HepG2 (cell line): ENCODE measurements around the gene JAGN1. TPM values are rescaled to one million over a fixed set of nuclear protein-coding genes. Genes with fewer than 3 reads are reported as not detected.
A peak's percentile ranks its signal among the peaks of the same experiment; 100 is the strongest.

ENCODE experiments used
- ARID2 ChIP-seq: sonication (generic); formaldehyde crosslinking; IDR thresholded peaks from 2 replicates; pipeline ENCODE4 v1.8.1; 2022; ENCODE audit warnings: mild to moderate bottlenecking, missing genetic modification reagents, borderline replicate concordance
- ATRX ChIP-seq: sonication (generic); formaldehyde crosslinking; IDR thresholded peaks from 2 replicates; pipeline ENCODE4 v1.4.0; 2020; ENCODE audit warnings: missing genetic modification reagents, borderline replicate concordance
- BORCS8-MEF2B ChIP-seq: sonication (generic); formaldehyde crosslinking; IDR thresholded peaks from 2 replicates; pipeline ENCODE4 v1.8.0; 2022; ENCODE audit warnings: mild to moderate bottlenecking, missing genetic modification reagents
- ETV5 ChIP-seq: IDR thresholded peaks from 2 replicates; pipeline ENCODE4 v1.6.1; 2018; ENCODE audit warnings: missing biosample characterization, missing genetic modification reagents, inconsistent platforms, borderline replicate concordance
- HDAC2 ChIP-seq: sonication (generic); formaldehyde crosslinking; IDR thresholded peaks from 2 replicates; pipeline ENCODE4 v1.4.0; 2020; ENCODE audit warnings: missing genetic modification reagents
- HHEX ChIP-seq: IDR thresholded peaks from 2 replicates; pipeline ENCODE4 v1.6.1; 2016; ENCODE audit warnings: control low read depth
- KDM2A ChIP-seq: sonication (generic); formaldehyde crosslinking; IDR thresholded peaks from 2 replicates; pipeline ENCODE4 v1.4.0; 2020; ENCODE audit warnings: low read depth, missing genetic modification reagents, borderline replicate concordance
- MAFK ChIP-seq, 2 experiments: IDR thresholded peaks in 1 of 2; conservative IDR thresholded peaks in 1 of 2; 2 replicates each; pipeline ENCODE4 v1.6.1; 2011; ENCODE audit warnings: improper control_type of control experiment in 2 of 2, low read length in 2 of 2
- MIER3 ChIP-seq: IDR thresholded peaks from 2 replicates; pipeline ENCODE4 v1.6.1; 2016; ENCODE audit warnings: missing compliant biosample characterization, borderline replicate concordance
- PHF8 ChIP-seq: sonication (generic); formaldehyde crosslinking; IDR thresholded peaks from 2 replicates; pipeline ENCODE4 v1.5.0; 2020; ENCODE audit warnings: missing genetic modification reagents
- SAFB2 ChIP-seq: sonication (generic); formaldehyde crosslinking; IDR thresholded peaks from 2 replicates; pipeline ENCODE4 v1.5.1; 2020; ENCODE audit warnings: missing genetic modification reagents, low read depth, mild to moderate bottlenecking, borderline replicate concordance
- SP2 ChIP-seq: sonication (generic); formaldehyde crosslinking; IDR thresholded peaks from 2 replicates; pipeline ENCODE4 v1.5.1; 2020; ENCODE audit warnings: mild to moderate bottlenecking, missing genetic modification reagents
- TAF15 ChIP-seq: fragments of 200-400 bp; formaldehyde crosslinking; IDR thresholded peaks from one replicate; pipeline ENCODE4 v1.6.1; 2018; ENCODE audit warnings: mild to moderate bottlenecking, low read depth, low read length; ENCODE audit not compliant: poor library complexity, severe bottlenecking
- TGIF2 ChIP-seq: IDR thresholded peaks from 2 replicates; pipeline ENCODE4 v1.6.1; 2016; ENCODE audit warnings: control low read depth, missing compliant biosample characterization
- ZC3H4 ChIP-seq: sonication (generic); formaldehyde crosslinking; IDR thresholded peaks from 2 replicates; pipeline ENCODE4 v1.4.0; 2020; ENCODE audit warnings: missing genetic modification reagents, borderline replicate concordance
- ZFP90 ChIP-seq: sonication (generic); formaldehyde crosslinking; IDR thresholded peaks from 2 replicates; pipeline ENCODE4 v1.8.0; 2022; ENCODE audit warnings: missing genetic modification reagents, mild to moderate bottlenecking, inconsistent platforms, borderline replicate concordance
- ZNF354B ChIP-seq: sonication (generic); formaldehyde crosslinking; IDR thresholded peaks from 2 replicates; pipeline ENCODE4 v1.8.0; 2022; ENCODE audit warnings: mild to moderate bottlenecking, missing genetic modification reagents
- ZNF704 ChIP-seq: sonication (generic); formaldehyde crosslinking; IDR thresholded peaks from 2 replicates; pipeline ENCODE4 v1.8.1; 2023; ENCODE audit warnings: mild to moderate bottlenecking, inconsistent platforms, moderate library complexity, missing genetic modification reagents, borderline replicate concordance
- polyA plus RNA-seq, 8 experiments: library from polyadenylated mRNA; depleted of rRNA in 3 of 8; stranded (reverse) in 7 of 8; unstranded in 1 of 8; fragments of >200 nt; fragmentation: Illumina TruSeq in 4 of 8; extraction: Trizol in 4 of 8; gene quantifications; 2 replicates each; pipeline versions ENCODE4 v1.2.1 to v1.2.3, GENCODE V29; 2011 to 2016; ENCODE audit warnings: low read depth in 4 of 8, missing spikeins in 1 of 8, mixed read lengths in 1 of 8; ENCODE audit not compliant: insufficient read depth in 1 of 8
- total RNA-seq, 5 experiments: library from RNA; depleted of rRNA; stranded (reverse); fragments of >200 nt; fragmentation: Illumina TruSeq; extraction: Trizol; gene quantifications; 2 replicates each; pipeline ENCODE4 v1.2.3, GENCODE V29; 2016; ENCODE audit warnings: low read depth in 1 of 5
- TF ChIP-seq, protein P1 (sequence below), 2 experiments: fragments of 450-650 bp in 1 of 2; sonication (generic) in 1 of 2; formaldehyde crosslinking; IDR thresholded peaks; 2 replicates each; pipeline versions ENCODE4 v1.5.0 to v1.8.0; 2020 to 2022; ENCODE audit warnings: mild to moderate bottlenecking in 1 of 2, missing genetic modification reagents in 1 of 2
- TF ChIP-seq, protein P2 (sequence below): sonication (generic); formaldehyde crosslinking; IDR thresholded peaks from 2 replicates; pipeline ENCODE4 v1.9.0; 2022; ENCODE audit warnings: low read depth, missing genetic modification reagents
- TF ChIP-seq, protein P3 (sequence below): sonication (generic); formaldehyde crosslinking; IDR thresholded peaks from 2 replicates; pipeline ENCODE4 v1.5.1; 2020; ENCODE audit warnings: missing genetic modification reagents, mild to moderate bottlenecking, borderline replicate concordance
- TF ChIP-seq, protein P4 (sequence below): sonication (generic); formaldehyde crosslinking; IDR thresholded peaks from 2 replicates; pipeline ENCODE4 v1.5.1; 2020; ENCODE audit warnings: mild to moderate bottlenecking, moderate library complexity, missing genetic modification reagents
- TF ChIP-seq, protein P5 (sequence below): sonication (generic); formaldehyde crosslinking; IDR thresholded peaks from 2 replicates; pipeline ENCODE4 v1.8.1; 2023; ENCODE audit warnings: missing genetic modification reagents, mild to moderate bottlenecking, borderline replicate concordance

JAGN1 gene
- total and polyA plus RNA-seq, 2 of the 13 experiments (the other 11 are each of a cell fraction or from before 2014, with no cell fraction given): 49.9 to 50.9 TPM

DNA sequence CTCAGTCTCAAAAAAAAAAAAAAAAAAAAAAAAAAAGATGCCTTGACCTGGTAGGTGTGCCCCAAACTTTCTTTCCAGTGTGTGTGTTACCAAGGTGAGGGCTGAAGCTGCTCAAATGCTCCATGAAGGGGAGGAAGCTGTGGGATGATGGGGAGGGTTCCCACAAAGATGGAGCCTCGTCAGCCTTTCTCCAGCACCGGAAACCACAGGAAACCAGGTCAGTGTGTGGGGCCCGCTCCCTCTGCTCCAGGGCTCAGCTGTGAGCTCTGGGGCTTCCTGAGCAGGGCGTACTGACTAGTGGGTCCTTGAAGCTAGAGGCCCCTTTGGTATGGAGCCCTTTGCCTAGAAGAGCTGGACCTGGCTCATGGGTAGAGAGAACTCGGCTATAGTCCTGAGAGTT is 11.6 kb downstream of the JAGN1 start (continued):
- no peak for TF ChIP-seq TGIF2 (CRISPR knock-in tag)
- TF ChIP-seq PHF8 (CRISPR knock-in tag): no peak
- TF ChIP-seq SAFB2 (CRISPR knock-in tag): 0 out of 2 replicates have a peak, but pooled peaks have one; percentile 47
- TF ChIP-seq, protein P1, sequence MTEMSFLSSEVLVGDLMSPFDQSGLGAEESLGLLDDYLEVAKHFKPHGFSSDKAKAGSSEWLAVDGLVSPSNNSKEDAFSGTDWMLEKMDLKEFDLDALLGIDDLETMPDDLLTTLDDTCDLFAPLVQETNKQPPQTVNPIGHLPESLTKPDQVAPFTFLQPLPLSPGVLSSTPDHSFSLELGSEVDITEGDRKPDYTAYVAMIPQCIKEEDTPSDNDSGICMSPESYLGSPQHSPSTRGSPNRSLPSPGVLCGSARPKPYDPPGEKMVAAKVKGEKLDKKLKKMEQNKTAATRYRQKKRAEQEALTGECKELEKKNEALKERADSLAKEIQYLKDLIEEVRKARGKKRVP (CRISPR knock-in tag; IDR thresholded peaks at IDR 0.05): no peak
- 0 out of 2 replicates have a peak, but pooled peaks have one; percentile 16 for TF ChIP-seq KDM2A (CRISPR knock-in tag)
- peak; percentile 47; the same call in 1 of the 2 replicates for TF ChIP-seq ZC3H4 (CRISPR knock-in tag)
- TF ChIP-seq HHEX (CRISPR knock-in tag): no peak
- TF ChIP-seq ZNF704: no peak
- TF ChIP-seq MIER3: no peak
- peak; percentile 64; the same call in 1 of the 2 replicates for TF ChIP-seq ETV5 (CRISPR knock-in tag)
- TF ChIP-seq ZFP90 (CRISPR knock-in tag): no peak
- no peak for TF ChIP-seq ARID2 (CRISPR knock-in tag)
- TF ChIP-seq, protein P2, sequence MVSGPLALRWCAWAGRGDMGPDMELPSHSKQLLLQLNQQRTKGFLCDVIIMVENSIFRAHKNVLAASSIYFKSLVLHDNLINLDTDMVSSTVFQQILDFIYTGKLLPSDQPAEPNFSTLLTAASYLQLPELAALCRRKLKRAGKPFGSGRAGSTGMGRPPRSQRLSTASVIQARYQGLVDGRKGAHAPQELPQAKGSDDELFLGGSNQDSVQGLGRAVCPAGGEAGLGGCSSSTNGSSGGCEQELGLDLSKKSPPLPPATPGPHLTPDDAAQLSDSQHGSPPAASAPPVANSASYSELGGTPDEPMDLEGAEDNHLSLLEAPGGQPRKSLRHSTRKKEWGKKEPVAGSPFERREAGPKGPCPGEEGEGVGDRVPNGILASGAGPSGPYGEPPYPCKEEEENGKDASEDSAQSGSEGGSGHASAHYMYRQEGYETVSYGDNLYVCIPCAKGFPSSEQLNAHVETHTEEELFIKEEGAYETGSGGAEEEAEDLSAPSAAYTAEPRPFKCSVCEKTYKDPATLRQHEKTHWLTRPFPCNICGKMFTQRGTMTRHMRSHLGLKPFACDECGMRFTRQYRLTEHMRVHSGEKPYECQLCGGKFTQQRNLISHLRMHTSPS: no peak
- no peak for TF ChIP-seq TAF15
- no peak for TF ChIP-seq BORCS8-MEF2B (CRISPR knock-in tag)
- TF ChIP-seq SP2: no peak
- TF ChIP-seq ATRX (CRISPR knock-in tag): no peak
- TF ChIP-seq, protein P3, sequence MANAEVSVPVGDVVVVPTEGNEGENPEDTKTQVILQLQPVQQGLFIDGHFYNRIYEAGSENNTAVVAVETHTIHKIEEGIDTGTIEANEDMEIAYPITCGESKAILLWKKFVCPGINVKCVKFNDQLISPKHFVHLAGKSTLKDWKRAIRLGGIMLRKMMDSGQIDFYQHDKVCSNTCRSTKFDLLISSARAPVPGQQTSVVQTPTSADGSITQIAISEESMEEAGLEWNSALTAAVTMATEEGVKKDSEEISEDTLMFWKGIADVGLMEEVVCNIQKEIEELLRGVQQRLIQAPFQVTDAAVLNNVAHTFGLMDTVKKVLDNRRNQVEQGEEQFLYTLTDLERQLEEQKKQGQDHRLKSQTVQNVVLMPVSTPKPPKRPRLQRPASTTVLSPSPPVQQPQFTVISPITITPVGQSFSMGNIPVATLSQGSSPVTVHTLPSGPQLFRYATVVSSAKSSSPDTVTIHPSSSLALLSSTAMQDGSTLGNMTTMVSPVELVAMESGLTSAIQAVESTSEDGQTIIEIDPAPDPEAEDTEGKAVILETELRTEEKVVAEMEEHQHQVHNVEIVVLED (CRISPR knock-in tag): no peak
- TF ChIP-seq HDAC2 (CRISPR knock-in tag): no peak
- TF ChIP-seq ZNF354B (CRISPR knock-in tag): no peak
- TF ChIP-seq, protein P4, sequence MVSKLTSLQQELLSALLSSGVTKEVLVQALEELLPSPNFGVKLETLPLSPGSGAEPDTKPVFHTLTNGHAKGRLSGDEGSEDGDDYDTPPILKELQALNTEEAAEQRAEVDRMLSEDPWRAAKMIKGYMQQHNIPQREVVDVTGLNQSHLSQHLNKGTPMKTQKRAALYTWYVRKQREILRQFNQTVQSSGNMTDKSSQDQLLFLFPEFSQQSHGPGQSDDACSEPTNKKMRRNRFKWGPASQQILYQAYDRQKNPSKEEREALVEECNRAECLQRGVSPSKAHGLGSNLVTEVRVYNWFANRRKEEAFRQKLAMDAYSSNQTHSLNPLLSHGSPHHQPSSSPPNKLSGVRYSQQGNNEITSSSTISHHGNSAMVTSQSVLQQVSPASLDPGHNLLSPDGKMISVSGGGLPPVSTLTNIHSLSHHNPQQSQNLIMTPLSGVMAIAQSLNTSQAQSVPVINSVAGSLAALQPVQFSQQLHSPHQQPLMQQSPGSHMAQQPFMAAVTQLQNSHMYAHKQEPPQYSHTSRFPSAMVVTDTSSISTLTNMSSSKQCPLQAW (CRISPR knock-in tag): no peak
- no peak for TF ChIP-seq MAFK (conservative IDR thresholded peaks at IDR 0.05 in 1 of 2, IDR thresholded peaks at IDR 0.05 in 1 of 2; ENCODE audit: low read length in 2 of 2)
- TF ChIP-seq, protein P5, sequence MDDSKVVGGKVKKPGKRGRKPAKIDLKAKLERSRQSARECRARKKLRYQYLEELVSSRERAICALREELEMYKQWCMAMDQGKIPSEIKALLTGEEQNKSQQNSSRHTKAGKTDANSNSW (CRISPR knock-in tag): no peak
